Ovary (tissue), 3 donors: ENCODE results near the gene ACTN2.

Experiments
- EP300 ChIP-seq: sonication (generic); formaldehyde crosslinking; IDR thresholded peaks from one replicate; pipeline ENCODE4 v1.6.1; 2017; ENCODE audit warnings: antibody characterized with exemption
- TF ChIP-seq, protein P1 (sequence below), 3 donors: fragments of 450-650 bp in 2 of 3; fragments of 200-600 bp in 1 of 3; IDR thresholded peaks; one replicate each; pipeline versions ENCODE4 v1.5.1 to v1.8.0; 2016 to 2022; ENCODE audit warnings: antibody characterized with exemption in 3 of 3, mild to moderate bottlenecking in 1 of 3
- donor health status: DM: no; HTN: no; CAD: no.

GRCh38 chr1:236701782-236702181 is 15.5 kb downstream of the ACTN2 start:
- TF ChIP-seq, protein P1, sequence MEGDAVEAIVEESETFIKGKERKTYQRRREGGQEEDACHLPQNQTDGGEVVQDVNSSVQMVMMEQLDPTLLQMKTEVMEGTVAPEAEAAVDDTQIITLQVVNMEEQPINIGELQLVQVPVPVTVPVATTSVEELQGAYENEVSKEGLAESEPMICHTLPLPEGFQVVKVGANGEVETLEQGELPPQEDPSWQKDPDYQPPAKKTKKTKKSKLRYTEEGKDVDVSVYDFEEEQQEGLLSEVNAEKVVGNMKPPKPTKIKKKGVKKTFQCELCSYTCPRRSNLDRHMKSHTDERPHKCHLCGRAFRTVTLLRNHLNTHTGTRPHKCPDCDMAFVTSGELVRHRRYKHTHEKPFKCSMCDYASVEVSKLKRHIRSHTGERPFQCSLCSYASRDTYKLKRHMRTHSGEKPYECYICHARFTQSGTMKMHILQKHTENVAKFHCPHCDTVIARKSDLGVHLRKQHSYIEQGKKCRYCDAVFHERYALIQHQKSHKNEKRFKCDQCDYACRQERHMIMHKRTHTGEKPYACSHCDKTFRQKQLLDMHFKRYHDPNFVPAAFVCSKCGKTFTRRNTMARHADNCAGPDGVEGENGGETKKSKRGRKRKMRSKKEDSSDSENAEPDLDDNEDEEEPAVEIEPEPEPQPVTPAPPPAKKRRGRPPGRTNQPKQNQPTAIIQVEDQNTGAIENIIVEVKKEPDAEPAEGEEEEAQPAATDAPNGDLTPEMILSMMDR (IDR thresholded peaks at IDR 0.05): no peak
- no peak for TF ChIP-seq EP300
